ENCODE measurements around the gene GNB1.

GRCh38 chr1:1819762-1820161 lies 71.1 kb downstream of the GNB1 start:
- TF ChIP-seq, protein P1, sequence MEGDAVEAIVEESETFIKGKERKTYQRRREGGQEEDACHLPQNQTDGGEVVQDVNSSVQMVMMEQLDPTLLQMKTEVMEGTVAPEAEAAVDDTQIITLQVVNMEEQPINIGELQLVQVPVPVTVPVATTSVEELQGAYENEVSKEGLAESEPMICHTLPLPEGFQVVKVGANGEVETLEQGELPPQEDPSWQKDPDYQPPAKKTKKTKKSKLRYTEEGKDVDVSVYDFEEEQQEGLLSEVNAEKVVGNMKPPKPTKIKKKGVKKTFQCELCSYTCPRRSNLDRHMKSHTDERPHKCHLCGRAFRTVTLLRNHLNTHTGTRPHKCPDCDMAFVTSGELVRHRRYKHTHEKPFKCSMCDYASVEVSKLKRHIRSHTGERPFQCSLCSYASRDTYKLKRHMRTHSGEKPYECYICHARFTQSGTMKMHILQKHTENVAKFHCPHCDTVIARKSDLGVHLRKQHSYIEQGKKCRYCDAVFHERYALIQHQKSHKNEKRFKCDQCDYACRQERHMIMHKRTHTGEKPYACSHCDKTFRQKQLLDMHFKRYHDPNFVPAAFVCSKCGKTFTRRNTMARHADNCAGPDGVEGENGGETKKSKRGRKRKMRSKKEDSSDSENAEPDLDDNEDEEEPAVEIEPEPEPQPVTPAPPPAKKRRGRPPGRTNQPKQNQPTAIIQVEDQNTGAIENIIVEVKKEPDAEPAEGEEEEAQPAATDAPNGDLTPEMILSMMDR (IDR thresholded peaks at IDR 0.05): no peak
- no peak for TF ChIP-seq POLR2A (IDR thresholded peaks at IDR 0.05)

Measured in adrenal gland (tissue), 5 donors.